DOHH2 (cell line): Measurements from ENCODE around the gene LGALS7.

ENCODE experiments used
- H3F3A ChIP-seq: fragments of 200-600 bp; sonication (generic), shearing (Covaris generic); 2 replicates; pipeline ENCODE4 v1.6.0; 2016; ENCODE audit warnings: antibody characterized with exemption, mild to moderate bottlenecking; ENCODE audit not compliant: control insufficient read depth, insufficient read depth
- H3K27ac ChIP-seq: fragments of 200-600 bp; sonication (generic); 2 replicates; pipeline ENCODE4 v1.5.1; 2014; ENCODE audit warnings: low read depth, mild to moderate bottlenecking, low read length, moderate library complexity
- H3K27me3 ChIP-seq: fragments of 200-600 bp; sonication (generic); 2 replicates; pipeline ENCODE4 v1.6.1; 2014; ENCODE audit warnings: mild to moderate bottlenecking, low read length, mixed read lengths; ENCODE audit not compliant: control insufficient read depth
- H3K36me3 ChIP-seq: fragments of 200-600 bp; sonication (generic); 2 replicates; pipeline ENCODE4 v1.6.1; 2014; ENCODE audit warnings: mild to moderate bottlenecking, low read length, moderate library complexity, mixed read lengths; ENCODE audit not compliant: control insufficient read depth
- H3K4me1 ChIP-seq: fragments of 200-600 bp; sonication (generic); 2 replicates; pipeline ENCODE4 v1.6.1; 2014; ENCODE audit warnings: mild to moderate bottlenecking, low read length, mixed read lengths; ENCODE audit not compliant: control insufficient read depth
- H3K4me2 ChIP-seq: fragments of 200-600 bp; sonication (generic); 2 replicates; pipeline ENCODE4 v1.6.0; 2014; ENCODE audit warnings: mild to moderate bottlenecking, low read length, moderate library complexity
- H3K4me3 ChIP-seq: fragments of 200-600 bp; sonication (generic); 2 replicates; pipeline ENCODE4 v1.5.1; 2014; ENCODE audit warnings: mild to moderate bottlenecking, low read length, mixed read lengths
- H3K79me2 ChIP-seq: fragments of 200-600 bp; sonication (generic); 2 replicates; pipeline ENCODE4 v1.6.1; 2014; ENCODE audit warnings: mild to moderate bottlenecking, low read length, mixed read lengths; ENCODE audit not compliant: control insufficient read depth
- H3K9me2 ChIP-seq: fragments of 200-600 bp; sonication (generic); replicated peaks from 2 replicates; pipeline ENCODE4 v1.6.1; 2014; ENCODE audit warnings: mild to moderate bottlenecking, low read length, mixed read lengths; ENCODE audit not compliant: control insufficient read depth
- H3K9me3 ChIP-seq: fragments of 200-600 bp; sonication (generic); 2 replicates; pipeline ENCODE4 v1.6.1; 2014; ENCODE audit warnings: antibody characterized with exemption, low read length, mixed read lengths; ENCODE audit not compliant: control insufficient read depth, insufficient read depth
- H4K20me1 ChIP-seq: fragments of 200-600 bp; sonication (generic); 2 replicates; pipeline ENCODE4 v1.6.0; 2014; ENCODE audit warnings: low read depth, mild to moderate bottlenecking, antibody characterized with exemption, low read length, moderate library complexity; ENCODE audit not compliant: control insufficient read depth, insufficient read depth
- EZH2phosphoT487 ChIP-seq: fragments of 200-600 bp; sonication (generic); IDR thresholded peaks from 2 replicates; pipeline ENCODE4 v1.6.1; 2017; ENCODE audit warnings: borderline replicate concordance, mild to moderate bottlenecking, antibody characterized with exemption, low read length, moderate library complexity, mixed read lengths
- TF ChIP-seq, protein P1 (sequence below): fragments of 200-600 bp; sonication (generic); IDR thresholded peaks from one replicate; pipeline ENCODE4 v1.5.1; 2014; ENCODE audit warnings: antibody characterized with exemption, mild to moderate bottlenecking, low read depth, low read length; ENCODE audit not compliant: poor library complexity, severe bottlenecking

Gene LGALS7

DNA sequence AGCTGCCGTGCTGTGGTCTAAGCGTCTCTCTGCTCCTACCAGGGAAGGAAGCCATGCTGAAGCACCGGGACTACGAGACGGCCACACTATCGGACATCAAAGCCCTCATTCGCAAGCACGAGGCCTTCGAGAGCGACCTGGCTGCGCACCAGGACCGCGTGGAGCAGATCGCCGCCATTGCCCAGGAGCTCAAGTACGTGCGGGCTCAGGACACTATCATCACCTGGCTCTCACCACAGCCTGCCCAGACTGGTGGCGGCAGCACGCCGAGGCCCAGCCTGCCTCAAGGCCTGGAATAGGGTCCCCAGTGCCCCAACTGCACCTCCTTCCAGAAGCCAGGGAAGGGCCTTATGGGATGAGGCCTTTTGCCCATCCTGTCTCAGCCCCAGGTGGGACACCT lies 51.8 kb downstream of the LGALS7 start:
- Histone ChIP-seq H3K36me3 (peaks cover 72% of the 10 kb centered on the region), H3F3A (no peaks in the 10 kb centered on the region), H3K4me1 (no peaks in the 10 kb centered on the region), H3K27ac (no peak overlapping the region), H4K20me1 (no peaks in the 10 kb centered on the region), H3K9me3 (no peaks in the 10 kb centered on the region), H3K4me2 (no peak overlapping the region), H3K4me3 (no peak overlapping the region), H3K27me3 (no peaks in the 10 kb centered on the region), H3K79me2 (no peaks in the 10 kb centered on the region), H3K9me2 (no peaks in the 10 kb centered on the region)
- no peak for TF ChIP-seq EZH2phosphoT487
- TF ChIP-seq, protein P1, sequence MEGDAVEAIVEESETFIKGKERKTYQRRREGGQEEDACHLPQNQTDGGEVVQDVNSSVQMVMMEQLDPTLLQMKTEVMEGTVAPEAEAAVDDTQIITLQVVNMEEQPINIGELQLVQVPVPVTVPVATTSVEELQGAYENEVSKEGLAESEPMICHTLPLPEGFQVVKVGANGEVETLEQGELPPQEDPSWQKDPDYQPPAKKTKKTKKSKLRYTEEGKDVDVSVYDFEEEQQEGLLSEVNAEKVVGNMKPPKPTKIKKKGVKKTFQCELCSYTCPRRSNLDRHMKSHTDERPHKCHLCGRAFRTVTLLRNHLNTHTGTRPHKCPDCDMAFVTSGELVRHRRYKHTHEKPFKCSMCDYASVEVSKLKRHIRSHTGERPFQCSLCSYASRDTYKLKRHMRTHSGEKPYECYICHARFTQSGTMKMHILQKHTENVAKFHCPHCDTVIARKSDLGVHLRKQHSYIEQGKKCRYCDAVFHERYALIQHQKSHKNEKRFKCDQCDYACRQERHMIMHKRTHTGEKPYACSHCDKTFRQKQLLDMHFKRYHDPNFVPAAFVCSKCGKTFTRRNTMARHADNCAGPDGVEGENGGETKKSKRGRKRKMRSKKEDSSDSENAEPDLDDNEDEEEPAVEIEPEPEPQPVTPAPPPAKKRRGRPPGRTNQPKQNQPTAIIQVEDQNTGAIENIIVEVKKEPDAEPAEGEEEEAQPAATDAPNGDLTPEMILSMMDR = no peak
